NCI-H345 treated with DMSO at 0.1 percent for 48 hours (cell line): ENCODE data around the gene DOCK1.

Experiments
- DNase-seq: peaks from one replicate; lab custom pipeline; 2025; ENCODE audit not compliant: unreplicated experiment; lab: John Stamatoyannopoulos, UW

Gene DOCK1

DNA sequence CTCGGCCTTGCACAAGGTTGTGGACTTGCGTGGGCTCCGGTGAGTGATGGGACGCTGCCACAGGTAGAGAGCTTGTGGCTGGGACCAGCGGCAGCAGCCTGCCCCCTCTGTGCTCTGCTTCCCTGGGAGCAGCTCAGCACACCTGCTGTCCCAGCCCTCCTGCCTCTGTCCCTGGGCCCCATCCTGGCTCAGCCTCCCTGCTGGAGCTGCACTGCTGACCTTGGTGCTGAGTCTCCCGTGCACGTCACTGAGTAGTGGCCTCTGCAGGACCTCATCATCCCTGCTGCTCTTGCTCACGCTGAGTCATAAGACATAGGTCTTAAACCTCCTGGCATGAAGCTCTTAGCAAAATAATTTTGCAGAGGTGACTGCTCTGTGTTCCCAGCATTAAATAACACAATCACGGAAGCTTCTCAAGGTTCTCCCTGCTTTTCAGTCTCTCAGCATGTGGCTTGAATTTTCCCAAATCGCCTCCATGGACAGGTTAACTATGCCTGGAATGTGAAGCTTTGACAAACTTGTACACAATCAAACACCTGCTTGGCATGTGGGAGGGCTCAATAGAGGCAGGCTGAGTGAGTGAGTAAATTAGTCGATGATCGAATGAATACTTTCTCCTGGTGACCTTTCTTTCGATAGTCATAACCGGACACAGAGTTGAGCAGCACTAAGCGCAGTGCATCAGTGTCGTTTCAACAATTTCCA lies 580.1 kb downstream of the DOCK1 start:
- no peak for DNase-seq

DNA sequence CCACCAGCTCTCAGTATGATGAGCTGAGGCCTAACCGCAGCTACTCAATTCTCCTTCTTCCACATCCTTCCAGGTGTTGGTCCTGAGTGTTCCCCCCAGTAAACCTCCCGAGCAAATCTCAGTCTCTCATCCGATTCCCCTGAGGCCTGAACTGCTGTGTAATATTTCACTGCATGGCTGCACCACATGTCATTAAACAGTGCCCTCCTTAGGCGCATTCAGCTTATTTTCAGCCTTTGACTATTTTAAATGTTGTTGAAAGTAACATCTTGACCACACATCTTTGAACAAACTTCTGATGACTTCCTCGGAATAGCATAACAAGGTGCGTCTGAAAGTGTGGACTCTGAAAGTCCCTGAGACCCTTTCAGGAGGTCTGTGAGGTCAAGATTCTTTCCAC lies 581.1 kb downstream of the DOCK1 start:
- no peak for DNase-seq

DNA sequence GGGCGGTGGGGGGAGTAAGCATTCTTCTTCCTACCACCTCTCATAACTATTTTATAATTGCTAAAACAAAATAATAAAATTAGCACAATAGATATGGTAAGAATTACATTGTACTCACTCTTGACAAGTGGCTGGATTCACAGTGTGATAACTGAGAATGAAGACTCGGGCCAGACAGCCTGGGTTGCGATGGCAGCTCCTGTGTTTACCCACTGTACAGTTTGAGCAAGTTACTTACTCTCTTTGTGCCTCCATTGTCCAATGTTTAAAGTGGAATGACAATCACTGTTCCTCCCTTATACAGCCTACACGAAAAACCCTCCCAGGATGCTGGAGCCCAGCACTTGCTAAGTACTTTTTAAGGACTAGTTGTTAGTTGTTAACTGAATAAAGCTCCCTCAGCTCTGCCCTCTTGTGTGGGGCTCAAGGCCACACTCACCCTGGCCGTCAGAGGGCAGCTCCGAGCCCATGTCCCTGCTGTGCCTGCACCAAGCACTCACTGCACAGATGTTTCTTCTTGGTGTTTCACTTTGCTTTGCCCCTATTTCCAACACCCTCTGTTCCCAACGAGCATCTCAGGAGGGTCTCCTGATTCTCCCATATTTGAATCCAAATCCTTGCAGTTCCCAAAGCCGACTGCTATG lies 587.5 kb downstream of the DOCK1 start:
- DNase-seq: no peak

DNA sequence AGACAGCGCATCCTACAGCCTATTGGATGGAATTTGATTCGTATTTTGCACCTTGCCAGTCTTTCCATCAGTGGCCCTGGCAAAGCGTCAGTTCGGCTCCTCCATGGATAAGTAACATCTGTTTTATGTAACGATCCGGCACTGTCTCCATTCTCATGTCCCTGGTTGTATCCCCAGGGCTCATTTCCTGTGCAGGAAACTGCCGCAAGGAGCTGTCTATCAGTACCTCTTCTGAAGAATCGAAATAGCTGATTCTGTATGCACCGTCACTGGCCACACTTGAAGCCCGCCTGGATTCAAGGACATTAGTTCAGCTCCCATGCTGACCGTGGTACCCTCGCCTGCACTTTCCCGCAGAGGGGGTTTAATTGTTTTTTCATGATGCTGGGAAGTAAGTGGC lies 590.8 kb downstream of the DOCK1 start:
- DNase-seq: no peak

DNA sequence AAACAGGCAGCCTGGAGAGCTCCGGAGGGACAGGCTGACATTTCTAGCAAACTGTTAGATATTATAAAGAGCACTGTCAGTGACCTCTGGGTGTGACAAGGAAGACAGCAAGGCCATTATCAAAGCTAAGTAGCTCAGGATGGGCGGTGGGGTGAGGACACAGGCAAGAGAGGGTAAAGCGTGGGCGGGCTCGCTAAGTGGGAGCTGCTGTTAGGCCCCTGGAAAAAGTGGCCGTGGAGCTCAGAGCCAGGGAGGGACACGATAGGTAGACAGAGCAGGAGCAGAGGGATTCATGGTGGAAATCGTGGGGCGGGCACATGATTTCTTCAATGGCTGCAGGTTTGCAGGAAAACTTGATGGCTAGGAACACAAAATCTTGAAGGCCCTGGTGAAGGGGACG lies 592.5 kb downstream of the DOCK1 start:
- DNase-seq: no peak

DNA sequence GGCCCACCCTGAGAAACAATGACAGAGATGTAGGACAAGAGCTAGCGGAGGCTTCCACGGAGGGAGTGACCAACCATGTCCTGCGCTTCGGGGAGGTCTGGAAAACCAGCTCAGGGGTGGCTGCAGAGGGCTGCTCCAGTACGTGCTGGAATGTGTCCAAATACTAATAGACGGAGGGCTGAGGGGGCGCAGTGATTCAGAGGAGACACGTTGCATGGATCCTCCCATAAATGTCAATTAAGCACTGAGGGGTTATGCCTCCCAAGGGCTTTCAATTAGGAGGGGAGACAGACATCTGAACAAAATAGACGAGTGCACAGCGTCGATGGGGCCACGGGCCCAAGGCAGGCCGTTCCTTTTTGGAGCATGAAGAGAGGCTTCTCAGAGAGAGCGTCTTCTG lies 592.9 kb downstream of the DOCK1 start:
- DNase-seq: no peak

DNA sequence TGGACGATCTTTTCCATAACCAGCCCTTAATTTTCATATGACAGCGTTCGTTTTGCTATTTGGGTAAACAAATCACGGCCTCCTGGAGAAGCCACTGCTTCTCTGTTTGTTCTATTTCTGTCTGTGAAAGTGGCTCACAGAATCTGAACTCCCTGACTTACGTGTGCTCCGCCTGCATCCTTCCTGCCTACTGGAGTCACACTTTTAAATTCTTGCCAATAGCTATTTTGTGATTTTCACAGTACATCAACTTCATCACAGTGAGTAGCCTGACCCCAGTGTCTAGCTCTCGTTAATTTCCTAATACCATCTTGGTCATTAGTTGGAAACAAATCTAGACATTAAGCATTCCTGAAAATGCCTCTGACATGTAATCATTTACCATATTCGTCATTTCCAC lies 594.9 kb downstream of the DOCK1 start:
- DNase-seq: no peak
